ENCODE measurements around the gene STMN1. TPM values are rescaled to one million over a fixed set of nuclear protein-coding genes. Genes with fewer than 3 reads are reported as not detected.
A peak's percentile ranks its signal among the peaks of the same experiment; 100 is the strongest.

Gene STMN1
- 100 to 1,000 TPM in 2 of 4 donors, 10 to 100 TPM in 2; 79.2 to 140 (median 105) TPM for total RNA-seq

DNA sequence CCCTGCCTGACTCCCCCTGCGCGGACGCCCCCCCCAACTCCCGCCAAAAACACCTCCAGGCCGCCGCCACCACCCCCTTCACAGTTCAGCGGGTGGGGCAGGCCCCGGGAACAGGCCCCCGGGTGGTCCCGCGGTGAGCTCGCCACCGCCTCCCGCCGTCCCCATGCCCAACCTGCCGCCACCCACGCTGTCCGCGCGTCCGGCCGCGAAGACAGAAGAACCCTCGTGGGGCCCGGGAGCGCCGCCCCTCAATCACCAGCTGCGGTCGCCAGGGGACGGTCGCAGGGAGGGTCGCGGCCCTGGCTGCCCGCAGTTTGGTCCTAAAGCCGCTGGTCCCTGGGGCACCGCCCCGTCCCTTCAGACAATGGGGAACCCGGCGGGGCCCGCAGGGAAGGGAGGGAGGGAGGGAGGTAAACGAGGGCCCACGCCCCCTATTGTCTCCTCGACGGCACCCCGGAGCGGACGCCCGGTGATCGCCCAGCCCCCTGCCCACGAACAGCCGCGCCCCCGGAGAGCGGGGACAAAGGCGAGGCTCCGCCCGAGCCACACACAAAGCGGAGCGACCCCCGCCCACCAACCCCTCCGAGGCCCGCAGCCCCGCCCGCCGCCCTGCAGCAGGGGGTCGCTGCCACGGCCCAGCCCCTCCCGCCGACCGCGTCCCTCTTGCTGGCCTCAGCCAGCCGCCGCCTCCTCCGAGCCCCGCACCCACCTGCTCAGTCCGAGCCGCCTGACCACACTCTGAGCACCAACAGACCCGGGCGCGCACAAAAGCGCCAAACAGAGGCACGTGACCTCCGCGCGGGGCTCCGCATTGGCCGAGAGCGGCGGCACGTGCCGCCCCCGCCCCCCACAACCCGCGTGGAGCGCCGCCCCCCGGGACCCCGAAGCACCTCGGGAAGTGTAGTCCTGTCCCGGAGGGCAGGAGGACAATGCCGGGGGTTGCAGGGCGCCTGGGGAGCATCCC lies at the start of gene STMN1:
TSS of gene STMN1 (minus strand) at position 740 of the 964 bp plus-strand sequence. CDS start 1,743 bp downstream, outside the sequence.
- H3K4me3 ChIP-seq = peak within 1 kb of the TSS; percentile 70 to 95 (median 87)
- peak within 1 kb of the TSS; percentile 89 to 97 (median 94) for H3K27ac ChIP-seq
- DNase-seq (ENCODE audit: low spot score in 2 of 2) = peak; percentile 84 to 85
- TF ChIP-seq POLR2A (IDR thresholded peaks at IDR 0.05) (peak; percentile 85 to 94), EP300 (IDR thresholded peaks at IDR 0.05) (peak; percentile 70 to 98)
- TF ChIP-seq, protein P1, sequence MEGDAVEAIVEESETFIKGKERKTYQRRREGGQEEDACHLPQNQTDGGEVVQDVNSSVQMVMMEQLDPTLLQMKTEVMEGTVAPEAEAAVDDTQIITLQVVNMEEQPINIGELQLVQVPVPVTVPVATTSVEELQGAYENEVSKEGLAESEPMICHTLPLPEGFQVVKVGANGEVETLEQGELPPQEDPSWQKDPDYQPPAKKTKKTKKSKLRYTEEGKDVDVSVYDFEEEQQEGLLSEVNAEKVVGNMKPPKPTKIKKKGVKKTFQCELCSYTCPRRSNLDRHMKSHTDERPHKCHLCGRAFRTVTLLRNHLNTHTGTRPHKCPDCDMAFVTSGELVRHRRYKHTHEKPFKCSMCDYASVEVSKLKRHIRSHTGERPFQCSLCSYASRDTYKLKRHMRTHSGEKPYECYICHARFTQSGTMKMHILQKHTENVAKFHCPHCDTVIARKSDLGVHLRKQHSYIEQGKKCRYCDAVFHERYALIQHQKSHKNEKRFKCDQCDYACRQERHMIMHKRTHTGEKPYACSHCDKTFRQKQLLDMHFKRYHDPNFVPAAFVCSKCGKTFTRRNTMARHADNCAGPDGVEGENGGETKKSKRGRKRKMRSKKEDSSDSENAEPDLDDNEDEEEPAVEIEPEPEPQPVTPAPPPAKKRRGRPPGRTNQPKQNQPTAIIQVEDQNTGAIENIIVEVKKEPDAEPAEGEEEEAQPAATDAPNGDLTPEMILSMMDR (IDR thresholded peaks at IDR 0.05) = peak in 1 of 5 experiments; percentile 14
- H3K4me1 ChIP-seq = peaks cover 0 to 50% (median 18%) of the 10 kb centered on the region in 4 donors
- no peaks in the 10 kb centered on the region for H3K27me3 ChIP-seq
- H3K36me3 ChIP-seq = peaks cover 0 to 17% (median 0%) of the 10 kb centered on the region in 3 donors
- no peaks in the 10 kb centered on the region for H3K9me3 ChIP-seq
- WGBS, 2 donors = 1% methylated on average over 16 to 65 of the region's 102 CpGs

DNA sequence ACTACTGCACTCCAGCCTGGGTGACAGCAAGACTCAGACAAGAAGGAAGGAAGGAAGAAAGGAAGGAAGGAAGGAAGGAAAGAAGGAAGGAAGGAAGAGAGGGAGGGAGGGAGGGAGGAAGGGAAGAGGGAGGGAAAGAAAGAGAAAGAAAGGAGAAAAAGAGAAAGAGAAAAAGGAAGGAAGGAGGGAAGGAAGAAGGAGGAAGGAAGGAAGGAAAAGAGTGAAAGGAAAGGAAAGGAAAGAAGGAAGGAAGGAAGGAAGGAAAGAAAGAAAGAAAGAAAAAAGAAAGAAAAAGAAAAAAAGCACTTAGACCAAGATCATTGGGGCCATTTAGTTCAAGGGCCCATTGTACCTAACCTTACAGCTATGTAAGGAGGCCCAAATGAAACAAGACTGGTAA lies 49.3 kb upstream of the STMN1 start:
- H3K4me3 ChIP-seq = no peak overlapping the region
- H3K9me3 ChIP-seq = peaks cover 0 to 5% (median 0%) of the 10 kb centered on the region in 4 donors
- no peak overlapping the region for H3K27ac ChIP-seq
- TF ChIP-seq, protein P1 (IDR thresholded peaks at IDR 0.05) = no peak
- no peak for TF ChIP-seq POLR2A (IDR thresholded peaks at IDR 0.05)
- no peak for TF ChIP-seq EP300 (IDR thresholded peaks at IDR 0.05)
- no peaks in the 10 kb centered on the region for H3K27me3 ChIP-seq
- peaks cover 0 to 40% (median under 1%) of the 10 kb centered on the region in 3 donors for H3K36me3 ChIP-seq
- H3K4me1 ChIP-seq = no peaks in the 10 kb centered on the region
- DNase-seq (ENCODE audit: low spot score in 2 of 2) = no peak

DNA sequence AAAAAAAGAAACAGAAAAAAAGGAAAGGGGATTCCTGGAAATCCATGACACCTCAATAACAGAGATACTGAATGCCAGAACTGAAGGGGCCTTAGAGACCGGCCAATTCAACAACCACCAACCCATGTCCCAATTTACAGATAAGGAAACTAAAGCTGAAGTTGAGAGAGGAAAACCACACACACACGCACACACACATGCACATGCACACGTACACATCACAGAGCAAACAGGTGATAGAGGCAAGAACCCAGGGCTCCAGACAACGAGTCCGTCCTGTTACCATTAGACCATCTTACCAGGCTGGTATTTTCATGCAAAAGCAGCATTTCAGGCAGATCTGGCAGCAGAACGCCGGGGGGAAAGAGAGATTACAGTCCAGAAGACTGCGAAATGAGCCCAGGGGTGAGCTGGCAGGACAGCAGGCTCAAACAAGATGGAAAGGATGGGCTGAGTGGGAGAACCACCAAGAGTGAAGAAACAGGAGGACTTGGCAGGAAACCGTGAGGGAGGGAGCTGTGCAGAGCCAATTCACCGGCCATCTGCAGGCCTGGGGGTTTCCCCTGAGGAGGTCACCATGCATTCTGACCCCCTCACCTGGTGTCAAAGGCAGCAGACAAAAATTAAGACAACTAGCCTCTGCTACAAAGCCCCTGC lies 48.2 kb upstream of the STMN1 start:
- H3K27me3 ChIP-seq = no peaks in the 10 kb centered on the region
- TF ChIP-seq POLR2A (IDR thresholded peaks at IDR 0.05) (no peak), EP300 (IDR thresholded peaks at IDR 0.05) (no peak)
- TF ChIP-seq, protein P1 (IDR thresholded peaks at IDR 0.05) = no peak
- WGBS, 2 donors = 77 to 84% methylated on average over 10 of the region's 10 CpGs
- no peak for DNase-seq (ENCODE audit: low spot score in 2 of 2)
- H3K9me3 ChIP-seq = peaks cover 0 to 5% (median 0%) of the 10 kb centered on the region in 4 donors
- no peak overlapping the region for H3K4me3 ChIP-seq
- no peaks in the 10 kb centered on the region for H3K4me1 ChIP-seq
- no peak overlapping the region for H3K27ac ChIP-seq
- peaks cover 0 to 29% (median 0%) of the 10 kb centered on the region in 3 donors for H3K36me3 ChIP-seq

DNA sequence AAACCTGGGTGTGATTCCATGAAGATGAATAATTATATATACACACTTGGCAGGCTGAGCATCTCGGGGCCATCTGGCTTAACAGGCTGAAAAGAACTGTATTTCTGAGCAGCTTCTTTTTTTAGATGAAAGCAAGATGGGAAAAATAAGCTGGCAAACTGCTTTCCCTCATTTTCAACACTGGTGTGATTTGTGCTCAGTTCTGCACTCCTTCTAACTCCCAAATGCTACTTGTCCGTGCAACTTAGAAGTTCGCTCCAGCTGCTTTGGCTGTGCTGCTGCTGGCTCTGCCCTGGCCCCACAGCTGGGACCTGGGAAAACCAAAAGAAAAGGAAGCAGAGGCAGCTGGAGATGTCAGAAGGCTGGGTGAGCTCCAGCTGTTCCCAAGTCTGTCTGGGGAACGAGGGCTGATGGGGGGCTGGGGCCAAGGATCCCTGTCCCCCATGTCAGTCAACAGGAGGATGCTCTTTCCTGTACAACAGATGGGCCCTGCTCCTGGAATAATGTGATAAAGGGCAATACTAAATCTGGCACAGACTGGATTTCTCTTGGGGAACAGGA lies 46.7 kb upstream of the STMN1 start:
- no peaks in the 10 kb centered on the region for H3K27me3 ChIP-seq
- 46 to 48% methylated on average over 4 of the region's 4 CpGs for WGBS, 2 donors

More for the DNA sequence above, 46.7 kb upstream of the STMN1 start:
- Histone ChIP-seq H3K9me3 (no peaks in the 10 kb centered on the region), H3K27ac (no peak overlapping the region), H3K4me3 (no peak overlapping the region), H3K36me3 (peaks cover 0 to 14% (median 0%) of the 10 kb centered on the region in 3 donors), H3K4me1 (no peaks in the 10 kb centered on the region)
- no peak for DNase-seq (ENCODE audit: low spot score in 2 of 2)
- TF ChIP-seq, protein P1 (IDR thresholded peaks at IDR 0.05) = no peak
- TF ChIP-seq EP300 (IDR thresholded peaks at IDR 0.05) (no peak), POLR2A (IDR thresholded peaks at IDR 0.05) (no peak)
